SK-N-MC (cell line): ENCODE data around the gene SYDE1.

Experiments
- DNase-seq: peaks from one replicate; pipeline ENCODE4 v3.0.0-alpha.2; 2011; ENCODE audit warnings: low read depth, low spot score
- H3K27ac ChIP-seq: fragments of 200-600 bp; sonication (generic); 2 replicates; pipeline ENCODE4 v1.5.1; 2016; ENCODE audit warnings: mixed run types
- H3K36me3 ChIP-seq: fragments of 200-600 bp; sonication (generic); 2 replicates; pipeline ENCODE4 v1.6.1; 2017; ENCODE audit warnings: antibody characterized with exemption, low read length, mixed read lengths; ENCODE audit not compliant: insufficient read depth
- H3K4me3 ChIP-seq: fragments of 200-600 bp; sonication (generic); 2 replicates; pipeline ENCODE4 v1.5.1; 2016
- H3K9ac ChIP-seq: fragments of 200-600 bp; sonication (generic); 2 replicates; pipeline ENCODE4 v1.8.0; 2017; ENCODE audit warnings: mixed run types, mixed read lengths; ENCODE audit not compliant: insufficient read length
- H3K9me3 ChIP-seq: fragments of 200-600 bp; sonication (generic); 2 replicates; pipeline ENCODE4 v1.6.1; 2017; ENCODE audit warnings: low read depth, mild to moderate bottlenecking, antibody characterized with exemption, low read length, moderate library complexity, mixed read lengths
- EZH2 ChIP-seq: fragments of 200-600 bp; sonication (generic); IDR thresholded peaks from one replicate; pipeline ENCODE4 v1.6.1; 2017; ENCODE audit warnings: antibody characterized with exemption
- FOXP2 ChIP-seq: optimal IDR thresholded peaks from 2 replicates; pipeline ENCODE3; 2011; ENCODE audit warnings: mild to moderate bottlenecking, moderate library complexity; ENCODE audit not compliant: insufficient read depth; ENCODE audit errors: extremely low read length, control extremely low read depth
- POLR2AphosphoS5 ChIP-seq: IDR thresholded peaks from 2 replicates; pipeline ENCODE4 v1.6.1; 2012; ENCODE audit warnings: mild to moderate bottlenecking, low read depth, low read length, borderline replicate concordance

Gene SYDE1

GRCh38 chr19:15147090-15147489 is 39.9 kb downstream of the SYDE1 start:
- Histone ChIP-seq H3K36me3 (no peaks in the 10 kb centered on the region), H3K4me3 (no peak overlapping the region), H3K27ac (no peak overlapping the region), H3K9ac (no peak overlapping the region), H3K9me3 (no peaks in the 10 kb centered on the region)
- TF ChIP-seq EZH2 (no peak), FOXP2 (no peak), POLR2AphosphoS5 (no peak)
- DNase-seq = no peak

GRCh38 chr19:15149737-15150136 is 42.5 kb downstream of the SYDE1 start:
- H3K36me3 ChIP-seq = no peaks in the 10 kb centered on the region

DNA sequence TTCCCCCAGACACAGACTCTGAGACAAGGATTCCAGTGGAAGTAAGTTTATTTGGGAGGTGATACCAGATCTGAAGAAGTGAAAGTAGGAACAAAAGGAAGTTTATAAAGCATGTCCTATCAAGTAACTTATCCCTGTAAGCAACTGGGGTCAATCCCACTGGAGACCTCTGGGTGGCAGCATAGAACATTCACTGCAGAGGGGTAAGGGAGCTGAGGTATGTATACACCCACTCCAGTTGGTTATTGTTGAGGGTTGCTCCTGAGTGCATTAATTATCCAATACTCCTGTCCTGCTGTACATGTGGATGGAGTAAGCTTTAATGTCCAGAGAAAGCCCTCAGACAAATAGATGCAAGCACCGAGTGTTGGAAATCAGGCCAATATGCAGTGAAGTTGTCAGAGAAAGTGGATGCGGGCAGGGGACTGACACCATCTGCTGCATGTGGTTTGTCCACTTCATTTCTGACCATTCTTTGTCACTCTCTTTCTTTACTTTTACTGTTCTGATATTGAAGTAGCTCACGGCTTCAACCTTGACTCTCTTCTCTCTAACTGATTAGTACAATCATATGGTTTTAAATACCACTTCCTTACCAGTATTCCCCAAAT is 46.9 kb downstream of the SYDE1 start:
- no peaks in the 10 kb centered on the region for H3K36me3 ChIP-seq
- no peak overlapping the region for H3K4me3 ChIP-seq
- TF ChIP-seq POLR2AphosphoS5 (no peak), FOXP2 (no peak), EZH2 (no peak)
- no peak overlapping the region for H3K9ac ChIP-seq
- DNase-seq = peak; percentile 40
- no peaks in the 10 kb centered on the region for H3K9me3 ChIP-seq
- H3K27ac ChIP-seq = no peak overlapping the region

More at GRCh38 chr19:15149737-15150136, 42.5 kb downstream of the SYDE1 start:
- Histone ChIP-seq H3K4me3 (no peak overlapping the region), H3K27ac (no peak overlapping the region), H3K9ac (no peak overlapping the region), H3K9me3 (no peaks in the 10 kb centered on the region)
- TF ChIP-seq EZH2 (no peak), FOXP2 (no peak), POLR2AphosphoS5 (no peak)
- no peak for DNase-seq

DNA sequence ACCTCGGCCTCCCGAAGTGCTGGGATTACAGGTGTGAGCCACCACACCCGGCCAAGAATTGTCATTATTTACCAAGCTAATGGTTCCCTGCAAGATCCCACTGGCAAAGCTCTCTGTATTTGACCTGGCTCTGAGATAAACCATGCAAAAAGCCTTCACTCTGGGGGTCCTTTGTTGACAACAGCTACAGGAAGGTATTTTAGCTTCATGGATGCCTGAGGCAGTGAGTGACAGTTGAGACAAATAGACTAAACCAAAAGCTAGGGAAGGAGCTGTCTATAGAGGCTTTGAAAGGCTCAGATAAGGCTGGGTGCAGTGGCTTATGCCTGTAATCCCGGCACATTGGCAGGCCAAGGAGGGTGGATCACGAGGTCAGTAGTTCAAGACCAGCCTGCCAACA is 48.1 kb downstream of the SYDE1 start:
- DNase-seq = no peak
- no peaks in the 10 kb centered on the region for H3K36me3 ChIP-seq
- no peak overlapping the region for H3K4me3 ChIP-seq
- H3K27ac ChIP-seq = no peak overlapping the region
- no peaks in the 10 kb centered on the region for H3K9me3 ChIP-seq
- TF ChIP-seq POLR2AphosphoS5 (no peak), FOXP2 (no peak), EZH2 (no peak)
- no peak overlapping the region for H3K9ac ChIP-seq

DNA sequence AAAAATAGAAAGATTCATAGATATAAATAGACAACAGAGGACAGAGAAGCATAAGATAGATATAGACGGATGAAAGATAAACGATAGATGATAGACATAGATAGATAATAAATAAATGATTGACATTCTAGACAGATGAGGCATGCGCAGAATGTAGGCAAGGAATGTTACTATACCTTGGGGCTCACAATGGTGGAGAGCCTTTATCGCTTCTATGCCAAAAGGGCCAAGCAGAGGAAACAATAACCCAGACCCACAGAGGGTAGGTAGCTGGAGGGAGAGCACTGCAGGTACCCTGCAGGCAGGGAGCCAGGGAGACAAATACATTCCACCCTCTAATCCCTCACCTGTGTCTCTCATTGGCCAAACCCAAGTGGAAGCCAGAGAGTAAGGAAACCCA is 49.2 kb downstream of the SYDE1 start:
- peaks cover 4% of the 10 kb centered on the region; the same call in 1 of the 2 replicates for H3K36me3 ChIP-seq
- no peak for DNase-seq
- no peak overlapping the region for H3K9ac ChIP-seq
- H3K4me3 ChIP-seq = no peak overlapping the region
- no peaks in the 10 kb centered on the region for H3K9me3 ChIP-seq
- TF ChIP-seq FOXP2 (no peak), EZH2 (no peak), POLR2AphosphoS5 (no peak)
- no peak overlapping the region for H3K27ac ChIP-seq

GRCh38 chr19:15159251-15159650 is 52.0 kb downstream of the SYDE1 start:
- no peak for DNase-seq
- H3K9me3 ChIP-seq = no peaks in the 10 kb centered on the region
- H3K9ac ChIP-seq = no peak overlapping the region
- H3K27ac ChIP-seq = no peak overlapping the region
- H3K4me3 ChIP-seq = no peak overlapping the region
- peaks cover 30% of the 10 kb centered on the region for H3K36me3 ChIP-seq
- TF ChIP-seq EZH2 (no peak), FOXP2 (no peak), POLR2AphosphoS5 (no peak)

DNA sequence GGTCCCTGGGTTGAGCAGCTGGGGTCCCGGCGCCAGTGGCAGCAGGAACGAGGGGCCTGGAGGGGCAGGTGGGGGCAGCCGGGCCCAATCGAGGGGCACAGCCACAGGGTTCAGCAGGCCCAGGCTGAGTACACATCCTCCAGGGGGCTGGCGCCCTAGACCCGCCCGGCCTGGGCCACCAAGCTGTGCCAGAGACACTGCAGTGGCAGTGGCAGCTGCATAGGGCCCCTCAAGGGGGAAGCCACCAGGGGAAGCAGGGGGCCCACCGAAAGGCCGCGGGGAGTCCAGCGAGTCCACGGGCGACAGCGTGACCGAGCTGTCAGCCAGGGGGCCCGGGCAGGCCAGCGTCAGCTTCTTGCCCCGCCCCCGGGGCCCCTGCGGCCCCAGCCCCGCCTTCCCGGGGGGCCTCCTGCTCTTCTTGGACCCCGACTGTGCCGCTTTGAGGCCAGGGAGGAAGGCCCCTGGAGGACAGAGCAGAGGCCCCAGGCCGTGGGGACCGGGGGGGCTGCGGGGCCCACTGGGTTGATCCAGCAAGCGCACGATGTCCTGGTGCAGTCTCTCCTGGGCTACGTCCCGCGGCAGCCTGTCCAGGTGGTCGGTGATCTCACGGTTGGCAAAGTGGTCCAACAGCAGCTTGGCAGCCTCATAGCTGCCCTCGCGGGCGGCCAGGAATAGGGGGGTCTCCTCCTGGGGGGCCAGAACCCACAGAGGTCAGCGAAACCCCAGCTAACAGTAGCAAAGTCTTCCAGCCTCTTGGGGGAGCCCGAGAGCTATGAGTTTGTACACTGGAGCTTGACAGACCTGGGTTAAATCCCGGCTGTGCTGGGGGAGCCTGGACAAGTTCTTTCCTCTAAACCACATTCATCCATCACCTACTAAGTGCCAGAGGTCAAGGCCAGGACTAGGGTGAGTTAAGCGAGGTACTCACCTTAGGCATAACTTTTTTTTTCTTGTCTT is 54.1 kb downstream of the SYDE1 start:
- Histone ChIP-seq H3K4me3 (no peak overlapping the region), H3K36me3 (peaks cover 50% of the 10 kb centered on the region), H3K9ac (no peak overlapping the region), H3K9me3 (no peaks in the 10 kb centered on the region), H3K27ac (no peak overlapping the region)
- no peak for TF ChIP-seq FOXP2
- TF ChIP-seq POLR2AphosphoS5 = no peak
- TF ChIP-seq EZH2 = no peak
- no peak for DNase-seq
